Retinal pigment epithelial cell (primary cell): ENCODE results near the gene GPATCH8.
A peak's percentile ranks its signal among the peaks of the same experiment; 100 is the strongest.

Experiments
- DNase-seq: peaks from one replicate; pipeline ENCODE4 v3.0.0-alpha.2; 2010; ENCODE audit warnings: low read depth
- H3K4me3 ChIP-seq: 2 replicates; pipeline ENCODE4 v1.5.1; 2011; ENCODE audit warnings: mild to moderate bottlenecking, low read length, control low read depth, moderate library complexity
- TF ChIP-seq, protein P1 (sequence below): conservative IDR thresholded peaks from 2 replicates; pipeline ENCODE4 v1.5.1; 2011; ENCODE audit warnings: low read depth, low read length, control low read depth, inconsistent platforms

The GPATCH8 gene

DNA sequence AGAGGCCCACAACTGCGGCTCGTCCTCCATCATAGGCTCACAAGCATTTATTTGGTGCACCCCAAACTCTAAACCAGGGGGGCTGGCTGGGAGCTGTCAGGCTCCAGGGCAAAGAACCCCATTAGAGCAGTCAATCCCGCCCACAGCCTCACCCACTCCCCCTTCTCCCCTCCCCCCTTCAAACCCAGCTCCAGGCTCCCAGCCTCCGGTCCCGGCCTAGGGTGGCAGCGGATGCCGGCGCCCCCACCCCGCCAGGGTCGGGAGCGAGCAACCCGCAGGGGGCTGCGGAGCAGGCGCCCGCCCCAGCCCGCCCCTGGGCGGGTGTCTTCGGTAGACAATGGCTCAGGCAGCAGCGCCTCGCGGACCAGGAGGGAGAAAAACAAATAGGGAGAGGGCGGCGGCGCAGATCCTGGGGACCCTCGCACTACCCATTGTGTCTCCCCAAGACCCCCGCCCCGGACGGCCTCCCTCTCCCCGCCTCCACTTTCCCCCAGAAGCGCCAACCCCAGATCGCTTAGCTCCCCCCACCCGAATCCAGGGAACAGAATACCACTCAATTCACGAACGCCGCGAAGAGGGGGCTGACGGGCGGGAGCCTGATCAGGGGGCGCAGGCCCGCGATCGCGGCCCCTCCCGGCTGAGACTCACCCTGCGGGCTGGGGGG lies 140.1 kb downstream of the GPATCH8 start:
- peak overlapping the region; percentile 71 for H3K4me3 ChIP-seq
- TF ChIP-seq, protein P1, sequence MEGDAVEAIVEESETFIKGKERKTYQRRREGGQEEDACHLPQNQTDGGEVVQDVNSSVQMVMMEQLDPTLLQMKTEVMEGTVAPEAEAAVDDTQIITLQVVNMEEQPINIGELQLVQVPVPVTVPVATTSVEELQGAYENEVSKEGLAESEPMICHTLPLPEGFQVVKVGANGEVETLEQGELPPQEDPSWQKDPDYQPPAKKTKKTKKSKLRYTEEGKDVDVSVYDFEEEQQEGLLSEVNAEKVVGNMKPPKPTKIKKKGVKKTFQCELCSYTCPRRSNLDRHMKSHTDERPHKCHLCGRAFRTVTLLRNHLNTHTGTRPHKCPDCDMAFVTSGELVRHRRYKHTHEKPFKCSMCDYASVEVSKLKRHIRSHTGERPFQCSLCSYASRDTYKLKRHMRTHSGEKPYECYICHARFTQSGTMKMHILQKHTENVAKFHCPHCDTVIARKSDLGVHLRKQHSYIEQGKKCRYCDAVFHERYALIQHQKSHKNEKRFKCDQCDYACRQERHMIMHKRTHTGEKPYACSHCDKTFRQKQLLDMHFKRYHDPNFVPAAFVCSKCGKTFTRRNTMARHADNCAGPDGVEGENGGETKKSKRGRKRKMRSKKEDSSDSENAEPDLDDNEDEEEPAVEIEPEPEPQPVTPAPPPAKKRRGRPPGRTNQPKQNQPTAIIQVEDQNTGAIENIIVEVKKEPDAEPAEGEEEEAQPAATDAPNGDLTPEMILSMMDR = no peak
- no peak for DNase-seq

DNA sequence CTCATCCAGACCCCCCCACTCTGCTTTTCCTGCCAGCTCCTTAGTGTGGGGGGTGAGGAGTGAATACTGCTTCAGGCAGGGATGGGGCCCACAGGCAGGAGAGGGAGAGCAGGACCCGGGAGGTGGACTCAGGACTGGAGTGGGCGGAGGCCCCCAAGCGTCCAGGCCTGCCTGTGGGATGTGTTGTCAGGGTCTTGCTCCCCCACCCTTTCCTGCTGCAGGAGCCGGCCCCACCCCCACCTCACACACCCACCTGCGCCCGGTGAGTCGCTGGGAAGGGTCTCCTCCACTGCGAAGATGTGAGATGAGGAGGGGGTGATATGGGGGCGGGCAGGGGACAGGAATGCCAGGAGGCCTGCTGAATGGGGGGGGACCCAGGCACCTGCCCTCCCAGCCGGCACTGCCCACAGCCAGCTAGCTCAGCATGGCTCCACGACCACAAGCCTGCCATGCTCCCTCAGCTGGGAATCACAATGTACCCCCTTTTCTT lies 140.7 kb downstream of the GPATCH8 start:
- peak overlapping the region; percentile 71 for H3K4me3 ChIP-seq
- TF ChIP-seq, protein P1 = no peak
- no peak for DNase-seq

DNA sequence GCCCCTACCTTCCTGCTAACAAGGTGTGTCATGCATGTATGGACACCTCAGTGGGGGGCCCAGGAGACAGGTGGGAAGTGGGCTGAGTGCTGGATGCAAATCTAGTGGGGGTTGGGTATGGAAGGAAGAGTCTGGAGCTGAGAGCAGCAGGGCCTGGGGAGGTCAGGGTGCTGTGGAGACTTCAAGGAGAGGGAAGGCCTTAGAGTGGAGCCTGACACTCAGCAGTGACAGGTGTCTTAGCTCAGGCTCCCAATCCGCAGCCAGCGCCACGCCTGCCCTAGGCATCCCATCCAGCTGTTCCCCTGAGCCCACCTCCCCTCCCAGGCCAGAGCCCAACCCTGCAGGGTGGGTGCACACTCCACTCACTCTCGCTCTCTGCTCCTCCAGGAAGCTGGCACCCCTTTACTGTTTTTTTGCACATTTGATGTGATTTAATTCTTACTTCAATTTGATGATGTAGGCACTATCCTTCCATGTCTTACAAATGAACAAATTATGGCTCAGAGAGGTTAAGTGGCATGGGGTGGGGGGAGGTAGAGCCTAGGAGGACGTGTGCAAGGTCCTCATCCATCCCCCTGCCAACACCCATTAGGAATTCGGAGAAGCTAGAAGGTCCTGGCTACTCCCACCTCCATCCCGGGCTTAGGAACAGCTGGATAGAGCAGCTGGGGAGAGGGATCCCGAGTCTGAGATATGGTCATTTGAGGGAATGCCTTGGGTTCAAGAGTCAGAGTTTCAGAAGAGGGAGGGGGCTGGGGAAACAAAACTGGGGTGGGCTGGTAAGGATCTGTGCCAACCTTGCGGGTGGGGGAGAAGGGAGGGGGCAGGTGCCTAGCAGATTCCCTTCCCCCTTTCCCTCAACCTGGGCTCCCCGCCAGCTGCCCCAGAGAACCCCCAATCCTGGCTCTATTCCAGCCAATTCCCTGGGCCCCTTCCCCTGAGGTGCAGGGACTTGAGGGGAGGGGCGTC lies 141.6 kb downstream of the GPATCH8 start:
- peak overlapping the region; percentile 71 for H3K4me3 ChIP-seq
- TF ChIP-seq, protein P1 = no peak
- DNase-seq = no peak

DNA sequence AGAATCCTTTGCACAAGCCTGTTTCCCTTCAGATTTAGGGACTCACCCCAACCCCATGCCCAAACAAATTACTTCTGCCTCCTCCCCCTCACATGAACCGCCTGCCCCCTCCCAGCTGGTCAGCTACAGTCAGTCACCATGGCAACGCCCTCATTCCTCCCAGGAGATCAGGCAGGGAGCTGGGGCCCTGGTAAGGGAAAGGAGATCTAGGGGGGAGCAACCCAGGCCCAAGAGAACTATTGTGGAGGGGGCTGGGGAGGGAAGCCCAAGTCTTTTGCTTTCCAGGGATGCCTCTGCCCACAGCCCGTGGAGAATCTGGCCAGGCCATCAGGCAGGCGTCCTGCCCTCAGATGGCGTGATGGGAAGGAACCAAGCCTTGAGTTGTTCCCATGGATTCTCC lies 142.4 kb downstream of the GPATCH8 start:
- H3K4me3 ChIP-seq = no peak overlapping the region
- TF ChIP-seq, protein P1 = no peak
- no peak for DNase-seq

GRCh38 chr17:44360144-44360533 lies 143.1 kb downstream of the GPATCH8 start:
- no peak for DNase-seq
- no peak overlapping the region for H3K4me3 ChIP-seq
- TF ChIP-seq, protein P1 = no peak

- no peak overlapping the region for H3K4me3 ChIP-seq
- no peak for DNase-seq
- TF ChIP-seq, protein P1 = no peak
These were observed 143.6 kb downstream of the GPATCH8 start for GRCh38 chr17:44359458-44360143.
